Fibroblast of skin of right biceps (primary cell): ENCODE data around the gene KCNH1.

Source experiments
- DNase-seq: peaks from one replicate; pipeline ENCODE4 v3.0.0-alpha.2; 2013

The KCNH1 gene

GRCh38 chr1:210705086-210705485, 428.9 kb downstream of the KCNH1 start:
- no peak for DNase-seq

- no peak for DNase-seq
Measured at GRCh38 chr1:210703593-210703992, 430.4 kb downstream of the KCNH1 start.

GRCh38 chr1:210702506-210702905, 431.4 kb downstream of the KCNH1 start:
- no peak for DNase-seq

- DNase-seq: no peak
Measured at GRCh38 chr1:210700511-210700910, 433.4 kb downstream of the KCNH1 start.

GRCh38 chr1:210700083-210700482, 433.9 kb downstream of the KCNH1 start:
- DNase-seq: no peak

GRCh38 chr1:210698661-210699060, 435.3 kb downstream of the KCNH1 start:
- no peak for DNase-seq

- DNase-seq: no peak
Measured at GRCh38 chr1:210697185-210697584, 436.8 kb downstream of the KCNH1 start.

- DNase-seq: peak; percentile 27
Measured at GRCh38 chr1:210696709-210697108, 437.2 kb downstream of the KCNH1 start.

- peak; percentile 8 for DNase-seq
Measured at GRCh38 chr1:210695026-210695425, 438.9 kb downstream of the KCNH1 start.

- no peak for DNase-seq
Measured at GRCh38 chr1:210692796-210693195, 441.2 kb downstream of the KCNH1 start.

GRCh38 chr1:210691039-210691610, 442.8 kb downstream of the KCNH1 start:
- no peak for DNase-seq

- DNase-seq: no peak
Measured at GRCh38 chr1:210690236-210690635, 443.7 kb downstream of the KCNH1 start.

GRCh38 chr1:210689826-210690225, 444.1 kb downstream of the KCNH1 start:
- DNase-seq: peak; percentile 12

GRCh38 chr1:210688512-210689234, 445.3 kb downstream of the KCNH1 start:
- DNase-seq: peak; percentile 19

GRCh38 chr1:210687582-210688279, 446.2 kb downstream of the KCNH1 start:
- DNase-seq: peak; percentile 10

- DNase-seq: no peak
Measured at GRCh38 chr1:210686841-210687240, 447.1 kb downstream of the KCNH1 start.

GRCh38 chr1:210685295-210685650, 448.7 kb downstream of the KCNH1 start:
- no peak for DNase-seq

- no peak for DNase-seq
Measured at GRCh38 chr1:210684466-210685294, 449.3 kb downstream of the KCNH1 start.

- DNase-seq: no peak
Measured at GRCh38 chr1:210683403-210684047, 450.4 kb downstream of the KCNH1 start.

- DNase-seq: peak; percentile 23
Measured at GRCh38 chr1:210681158-210681557, 452.8 kb downstream of the KCNH1 start.

GRCh38 chr1:210678306-210678705, 455.6 kb downstream of the KCNH1 start:
- no peak for DNase-seq

GRCh38 chr1:210677533-210677932, 456.4 kb downstream of the KCNH1 start:
- no peak for DNase-seq

- DNase-seq: no peak
Measured at GRCh38 chr1:210676539-210676938, 457.4 kb downstream of the KCNH1 start.
